IPS-18c (cell line): ENCODE data around the gene TBATA.
A peak's percentile ranks its signal among the peaks of the same experiment; 100 is the strongest.

Source experiments
- H3K4me3 ChIP-seq: 2 replicates; pipeline ENCODE4 v1.7.0; 2013; ENCODE audit warnings: low read depth, mild to moderate bottlenecking, low read length, moderate library complexity; ENCODE audit not compliant: insufficient read depth
- H3K9me3 ChIP-seq: one replicate; pipeline ENCODE4 v1.6.1; 2013; ENCODE audit warnings: mild to moderate bottlenecking, low read length, moderate library complexity; ENCODE audit not compliant: control insufficient read depth, insufficient read depth

Gene TBATA

GRCh38 chr10:70785190-70785589, at the start of gene TBATA:
Gene TBATA (minus strand): TSS chr10:70785377. CDS start chr10:70783379, 1,998 bp downstream.
- Histone ChIP-seq H3K9me3 (no peaks in the 10 kb centered on the region), H3K4me3 (no peak within 1 kb of the TSS)

- H3K9me3 ChIP-seq, result no peaks in the 10 kb centered on the region
- H3K4me3 ChIP-seq, result no peak overlapping the region
These were observed 49.4 kb upstream of the TBATA start for GRCh38 chr10:70834441-70835151.

- Histone ChIP-seq H3K9me3 (no peaks in the 10 kb centered on the region), H3K4me3 (no peak overlapping the region)
These were observed 48.8 kb upstream of the TBATA start for GRCh38 chr10:70834021-70834420.

- Histone ChIP-seq H3K4me3 (no peak overlapping the region), H3K9me3 (no peaks in the 10 kb centered on the region)
These were observed 48.4 kb upstream of the TBATA start for GRCh38 chr10:70833601-70834000.

- Histone ChIP-seq H3K4me3 (no peak overlapping the region), H3K9me3 (no peaks in the 10 kb centered on the region)
These were observed 47.8 kb upstream of the TBATA start for GRCh38 chr10:70832852-70833528.

- Histone ChIP-seq H3K4me3 (no peak overlapping the region), H3K9me3 (no peaks in the 10 kb centered on the region)
These were observed 47.0 kb upstream of the TBATA start for GRCh38 chr10:70832221-70832620.

GRCh38 chr10:70830164-70830563, 45.0 kb upstream of the TBATA start:
- H3K4me3 ChIP-seq, result no peak overlapping the region
- H3K9me3 ChIP-seq, result no peaks in the 10 kb centered on the region

GRCh38 chr10:70829543-70829942, 44.4 kb upstream of the TBATA start:
- H3K4me3 ChIP-seq, result no peak overlapping the region
- no peaks in the 10 kb centered on the region for H3K9me3 ChIP-seq

- Histone ChIP-seq H3K9me3 (no peaks in the 10 kb centered on the region), H3K4me3 (no peak overlapping the region)
These were observed 43.7 kb upstream of the TBATA start for GRCh38 chr10:70828923-70829322.

- H3K4me3 ChIP-seq, result no peak overlapping the region
- H3K9me3 ChIP-seq, result no peaks in the 10 kb centered on the region
These were observed 42.0 kb upstream of the TBATA start for GRCh38 chr10:70827086-70827757.

- Histone ChIP-seq H3K9me3 (no peaks in the 10 kb centered on the region), H3K4me3 (no peak overlapping the region)
These were observed 37.1 kb upstream of the TBATA start for GRCh38 chr10:70822076-70822820.

- H3K4me3 ChIP-seq, result no peak overlapping the region
- no peaks in the 10 kb centered on the region for H3K9me3 ChIP-seq
These were observed 36.0 kb upstream of the TBATA start for GRCh38 chr10:70820976-70821750.

- H3K4me3 ChIP-seq, result peak overlapping the region; percentile 85
- no peaks in the 10 kb centered on the region for H3K9me3 ChIP-seq
These were observed 31.2 kb upstream of the TBATA start for GRCh38 chr10:70816220-70816894.

- Histone ChIP-seq H3K4me3 (peak within 1 kb of the TSS; percentile 85), H3K9me3 (no peaks in the 10 kb centered on the region)
These were observed 30.5 kb upstream of the TBATA start, which contains the start of gene SGPL1 for GRCh38 chr10:70815504-70816219. Gene SGPL1 (plus strand): TSS chr10:70815948. CDS start chr10:70816854, 906 bp downstream.

- Histone ChIP-seq H3K4me3 (no peak overlapping the region), H3K9me3 (no peaks in the 10 kb centered on the region)
These were observed 28.9 kb upstream of the TBATA start for GRCh38 chr10:70814126-70814525.

- Histone ChIP-seq H3K4me3 (no peak overlapping the region), H3K9me3 (no peaks in the 10 kb centered on the region)
These were observed 27.6 kb upstream of the TBATA start for GRCh38 chr10:70812814-70813213.
